Loucy (cell line): ENCODE results near the gene PPP2R2B.
A peak's percentile ranks its signal among the peaks of the same experiment; 100 is the strongest.

Experiments used
- H2AFZ ChIP-seq: fragments of 200-600 bp; sonication (generic); 2 replicates; pipeline ENCODE4 v1.6.0; 2016; ENCODE audit warnings: antibody characterized with exemption, mild to moderate bottlenecking, low read length, moderate library complexity
- H3F3A ChIP-seq: fragments of 200-600 bp; 2 replicates; pipeline ENCODE4 v1.6.0; 2016; ENCODE audit warnings: antibody characterized with exemption, low read depth, mild to moderate bottlenecking
- H3K27me3 ChIP-seq: fragments of 200-600 bp; sonication (generic); 2 replicates; pipeline ENCODE4 v1.6.1; 2014; ENCODE audit warnings: low read length, mild to moderate bottlenecking; ENCODE audit not compliant: insufficient read depth, poor library complexity, severe bottlenecking
- H3K36me3 ChIP-seq: fragments of 200-600 bp; sonication (generic); 2 replicates; pipeline ENCODE4 v1.6.1; 2016; ENCODE audit warnings: low read length; ENCODE audit not compliant: insufficient read depth
- H3K4me1 ChIP-seq: fragments of 200-600 bp; sonication (generic); 2 replicates; pipeline ENCODE4 v1.5.1; 2014; ENCODE audit warnings: low read length, mild to moderate bottlenecking; ENCODE audit not compliant: insufficient read depth, poor library complexity, severe bottlenecking
- H3K4me2 ChIP-seq: fragments of 200-600 bp; sonication (generic); 2 replicates; pipeline ENCODE4 v1.6.0; 2014; ENCODE audit warnings: antibody characterized with exemption, low read length, low read depth, mild to moderate bottlenecking; ENCODE audit not compliant: poor library complexity, severe bottlenecking
- H3K4me3 ChIP-seq: fragments of 200-600 bp; sonication (generic); 2 replicates; pipeline ENCODE4 v1.5.1; 2014; ENCODE audit warnings: low read length, mild to moderate bottlenecking, mixed read lengths; ENCODE audit not compliant: poor library complexity, severe bottlenecking
- H3K79me2 ChIP-seq: fragments of 200-600 bp; sonication (generic); 2 replicates; pipeline ENCODE4 v1.6.1; 2014; ENCODE audit warnings: low read length; ENCODE audit not compliant: insufficient read depth
- H3K9ac ChIP-seq: fragments of 200-600 bp; sonication (generic); 2 replicates; pipeline ENCODE4 v1.6.0; 2014; ENCODE audit warnings: mild to moderate bottlenecking, low read depth, low read length, moderate library complexity; ENCODE audit not compliant: poor library complexity, severe bottlenecking
- H3K9me2 ChIP-seq: fragments of 200-600 bp; sonication (generic); replicated peaks from 2 replicates; pipeline ENCODE4 v1.6.1; 2016; ENCODE audit warnings: low read depth, low read length, mixed read lengths
- H3K9me3 ChIP-seq: fragments of 200-600 bp; sonication (generic); 2 replicates; pipeline ENCODE4 v1.6.1; 2014; ENCODE audit warnings: mild to moderate bottlenecking, antibody characterized with exemption, low read length, low read depth; ENCODE audit not compliant: insufficient read depth
- H4K20me1 ChIP-seq: fragments of 200-600 bp; sonication (generic); 2 replicates; pipeline ENCODE4 v1.6.0; 2014; ENCODE audit warnings: antibody characterized with exemption, low read length, mild to moderate bottlenecking; ENCODE audit not compliant: insufficient read depth, poor library complexity, severe bottlenecking
- EZH2phosphoT487 ChIP-seq: fragments of 200-600 bp; IDR thresholded peaks from 2 replicates; pipeline ENCODE4 v1.6.1; 2018; ENCODE audit warnings: antibody characterized with exemption, mild to moderate bottlenecking, moderate library complexity, borderline replicate concordance
- TF ChIP-seq, protein P1 (sequence below): fragments of 200-600 bp; sonication (generic); conservative IDR thresholded peaks from 2 replicates; pipeline ENCODE4 v1.5.1; 2014; ENCODE audit warnings: mild to moderate bottlenecking, antibody characterized with exemption, low read length

Gene PPP2R2B

DNA sequence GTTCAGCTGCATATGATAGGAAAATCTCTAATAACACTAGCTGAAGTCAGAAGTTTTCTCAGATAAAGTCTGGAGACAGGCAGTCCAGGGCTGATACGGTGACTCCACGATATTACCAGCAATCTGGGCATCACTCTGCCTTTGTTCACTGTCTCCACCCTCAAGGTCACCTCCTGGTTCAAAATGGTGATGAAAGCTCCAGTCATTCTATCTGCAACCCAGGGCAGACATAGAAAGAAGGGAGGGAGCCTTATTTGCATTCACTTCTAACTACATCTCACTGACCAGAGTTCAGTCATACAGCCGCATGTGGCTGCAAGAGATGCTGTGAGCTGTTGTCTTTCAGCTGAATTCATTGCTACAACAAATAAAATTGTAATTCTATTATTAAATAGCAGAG lies 340.1 kb downstream of the PPP2R2B start:
- no peaks in the 10 kb centered on the region for H3K79me2 ChIP-seq
- H3F3A ChIP-seq: no peaks in the 10 kb centered on the region
- H3K27me3 ChIP-seq: no peaks in the 10 kb centered on the region
- H3K36me3 ChIP-seq: no peaks in the 10 kb centered on the region
- H3K9ac ChIP-seq: no peak overlapping the region
- no peak overlapping the region for H2AFZ ChIP-seq
- TF ChIP-seq, protein P1, sequence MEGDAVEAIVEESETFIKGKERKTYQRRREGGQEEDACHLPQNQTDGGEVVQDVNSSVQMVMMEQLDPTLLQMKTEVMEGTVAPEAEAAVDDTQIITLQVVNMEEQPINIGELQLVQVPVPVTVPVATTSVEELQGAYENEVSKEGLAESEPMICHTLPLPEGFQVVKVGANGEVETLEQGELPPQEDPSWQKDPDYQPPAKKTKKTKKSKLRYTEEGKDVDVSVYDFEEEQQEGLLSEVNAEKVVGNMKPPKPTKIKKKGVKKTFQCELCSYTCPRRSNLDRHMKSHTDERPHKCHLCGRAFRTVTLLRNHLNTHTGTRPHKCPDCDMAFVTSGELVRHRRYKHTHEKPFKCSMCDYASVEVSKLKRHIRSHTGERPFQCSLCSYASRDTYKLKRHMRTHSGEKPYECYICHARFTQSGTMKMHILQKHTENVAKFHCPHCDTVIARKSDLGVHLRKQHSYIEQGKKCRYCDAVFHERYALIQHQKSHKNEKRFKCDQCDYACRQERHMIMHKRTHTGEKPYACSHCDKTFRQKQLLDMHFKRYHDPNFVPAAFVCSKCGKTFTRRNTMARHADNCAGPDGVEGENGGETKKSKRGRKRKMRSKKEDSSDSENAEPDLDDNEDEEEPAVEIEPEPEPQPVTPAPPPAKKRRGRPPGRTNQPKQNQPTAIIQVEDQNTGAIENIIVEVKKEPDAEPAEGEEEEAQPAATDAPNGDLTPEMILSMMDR: no peak
- TF ChIP-seq EZH2phosphoT487: no peak
- no peak overlapping the region for H3K4me2 ChIP-seq
- no peaks in the 10 kb centered on the region for H3K4me1 ChIP-seq
- no peaks in the 10 kb centered on the region for H4K20me1 ChIP-seq
- no peaks in the 10 kb centered on the region for H3K9me3 ChIP-seq
- no peaks in the 10 kb centered on the region for H3K9me2 ChIP-seq
- no peak overlapping the region for H3K4me3 ChIP-seq

DNA sequence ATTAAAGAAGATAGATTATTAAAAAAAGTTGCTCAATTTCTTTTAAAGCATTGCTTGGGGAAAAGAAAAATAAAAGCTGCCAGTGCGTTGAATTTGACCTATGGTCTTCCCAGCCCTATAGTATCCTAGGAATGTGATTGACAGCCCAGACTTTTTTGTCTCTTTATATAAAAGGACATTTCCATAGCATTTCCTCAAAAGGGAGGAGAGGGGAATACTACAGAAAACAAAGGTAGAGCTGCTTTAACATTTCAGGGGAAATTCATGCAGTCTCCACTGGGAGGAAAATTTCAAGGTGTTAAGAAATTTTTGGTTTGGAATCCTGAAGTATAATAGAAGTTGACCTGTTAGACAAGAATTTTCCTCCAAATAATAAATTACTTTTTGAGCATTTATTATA lies 344.7 kb downstream of the PPP2R2B start:
- Histone ChIP-seq H4K20me1 (no peaks in the 10 kb centered on the region), H3K27me3 (no peaks in the 10 kb centered on the region), H3K4me1 (no peaks in the 10 kb centered on the region), H3K9me2 (no peaks in the 10 kb centered on the region), H3K4me3 (no peak overlapping the region), H3K4me2 (no peak overlapping the region), H3K79me2 (no peaks in the 10 kb centered on the region), H3K9ac (no peak overlapping the region), H3K36me3 (no peaks in the 10 kb centered on the region), H3F3A (no peaks in the 10 kb centered on the region), H2AFZ (no peak overlapping the region; the same call in 1 of the 2 replicates), H3K9me3 (no peaks in the 10 kb centered on the region)
- no peak for TF ChIP-seq EZH2phosphoT487
- TF ChIP-seq, protein P1: no peak

DNA sequence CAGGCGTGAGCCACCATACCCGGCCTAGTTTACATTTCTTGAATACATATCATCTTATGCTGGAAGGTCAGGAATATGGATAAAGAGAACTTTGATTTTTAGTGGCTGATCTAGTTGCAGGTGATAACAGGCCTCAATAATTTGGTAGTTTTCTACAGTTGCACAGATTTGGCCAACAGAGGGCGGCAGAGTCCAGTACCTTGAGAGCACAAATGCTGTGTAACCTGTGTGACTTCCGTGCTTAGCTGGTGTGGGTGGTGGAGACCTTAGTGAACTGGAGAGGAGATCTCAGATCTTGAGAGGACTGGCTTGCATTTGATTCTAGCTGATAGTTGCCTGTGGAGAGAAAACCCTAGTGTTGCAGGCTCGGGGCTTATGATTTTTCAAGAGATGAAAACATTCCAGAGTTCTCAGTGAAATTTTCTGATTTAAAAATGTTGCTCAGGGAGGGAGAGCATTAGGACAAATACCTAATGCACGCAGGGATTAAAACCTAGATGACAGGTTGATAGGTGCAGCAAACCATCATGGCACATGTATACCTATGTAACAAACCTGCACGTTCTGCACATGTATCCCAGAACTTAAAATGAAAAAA lies 345.2 kb downstream of the PPP2R2B start:
- no peaks in the 10 kb centered on the region for H3K79me2 ChIP-seq
- no peaks in the 10 kb centered on the region for H3K4me1 ChIP-seq
- no peak overlapping the region for H3K9ac ChIP-seq
- TF ChIP-seq EZH2phosphoT487: no peak
- TF ChIP-seq, protein P1: peak; percentile 88
- no peaks in the 10 kb centered on the region for H4K20me1 ChIP-seq
- no peaks in the 10 kb centered on the region for H3K9me3 ChIP-seq
- no peaks in the 10 kb centered on the region for H3K9me2 ChIP-seq
- H3K36me3 ChIP-seq: no peaks in the 10 kb centered on the region
- H3K4me2 ChIP-seq: no peak overlapping the region
- H2AFZ ChIP-seq: peak overlapping the region; percentile 77; the same call in 1 of the 2 replicates
- H3K4me3 ChIP-seq: no peak overlapping the region
- H3F3A ChIP-seq: no peaks in the 10 kb centered on the region
- no peaks in the 10 kb centered on the region for H3K27me3 ChIP-seq
